Activated T-helper 2 cell treated with anti-CD3 and anti-CD28 coated beads, Interferon-gamma antibody, Interleukin-2, Interleukin-4, amounts not matched to agents 10 μg/mL and 5 μg/mL and 100 μg/mL, durations not matched to agents 14 hours and 24 hours and 36 hours (primary cell): Measurements from ENCODE around the gene CSNK2A1. TPM values are rescaled to one million over a fixed set of nuclear protein-coding genes. Genes with fewer than 3 reads are reported as not detected.
"Not testable (repeated sequence)": the region's sequence is repeated elsewhere in the genome, so short reads cannot be mapped to it uniquely, and the experiment has no call there.

ENCODE experiments used
- DNase-seq: peaks from one replicate; pipeline ENCODE4 v3.0.0; 2021; ENCODE audit warnings: low spot score
- H3K27ac Mint-ChIP-seq: one replicate; pipeline ENCODE4 v1.8.0; 2021; ENCODE audit warnings: mixed read lengths
- H3K27me3 Mint-ChIP-seq: one replicate; pipeline ENCODE4 v1.8.0; 2021; ENCODE audit warnings: low read depth, mixed read lengths
- H3K36me3 Mint-ChIP-seq: one replicate; pipeline ENCODE4 v1.8.0; 2021; ENCODE audit warnings: low read depth, mixed read lengths
- H3K4me1 Mint-ChIP-seq: one replicate; pipeline ENCODE4 v1.8.0; 2021; ENCODE audit warnings: low read depth, mixed read lengths
- H3K4me3 Mint-ChIP-seq: one replicate; pipeline ENCODE4 v1.8.0; 2021; ENCODE audit warnings: low read depth, mild to moderate bottlenecking, moderate library complexity, mixed read lengths
- H3K9me3 Mint-ChIP-seq: one replicate; pipeline ENCODE4 v1.8.0; 2021; ENCODE audit warnings: mixed read lengths
- intact Hi-C: fragments of 100-400 bp; cut with micrococcal nuclease; formaldehyde crosslinking; loops from one replicate; pipeline ENCODE4 v1.15.1; 2023
- total RNA-seq: library from RNA; stranded (reverse); gene quantifications from 2 replicates; pipeline ENCODE4 v1.2.3, GENCODE V29; 2022

CSNK2A1 gene
- total RNA-seq, result 160 and 169 TPM in 2 replicates

- H3K4me3 Mint-ChIP-seq, result peak within 1 kb of the TSS; percentile 92
- peak; percentile 94 for DNase-seq
- H3K9me3 Mint-ChIP-seq, result peaks cover 4% of the 10 kb centered on the region
- H3K36me3 Mint-ChIP-seq, result peaks cover 43% of the 10 kb centered on the region
- H3K27me3 Mint-ChIP-seq, result peaks cover 11% of the 10 kb centered on the region
- peak within 1 kb of the TSS; percentile 94 for H3K27ac Mint-ChIP-seq
- intact Hi-C loops, result loop anchor here (5.0 kb wide), 4 partner anchors 109 to 289 kb away; partner anchors contain the start of genes FAM110A, RBCK1, SRXN1 and ZCCHC3
- H3K4me1 Mint-ChIP-seq, result peaks cover 34% of the 10 kb centered on the region
Measured at GRCh38 chr20:543369-544152, at the start of gene CSNK2A1. TSS of gene CSNK2A1 (minus strand) at chr20:543790. CDS start at chr20:508551, 35,239 bp downstream.

- Mint-ChIP-seq H3K27ac (no peak overlapping the region), H3K9me3 (no peaks in the 10 kb centered on the region), H3K27me3 (peaks cover 7% of the 10 kb centered on the region), H3K4me1 (no peaks in the 10 kb centered on the region), H3K36me3 (no peaks in the 10 kb centered on the region), H3K4me3 (no peak overlapping the region)
- intact Hi-C loops, result no loop called here
- no peak for DNase-seq
Measured at GRCh38 chr20:592506-592905, 48.9 kb upstream of the CSNK2A1 start.

GRCh38 chr20:591941-592340, 48.4 kb upstream of the CSNK2A1 start:
- intact Hi-C loops, result no loop called here
- no peak overlapping the region for H3K4me3 Mint-ChIP-seq

GRCh38 chr20:588932-589672, 45.5 kb upstream of the CSNK2A1 start:
- H3K4me3 Mint-ChIP-seq, result no peak overlapping the region

More at GRCh38 chr20:591941-592340, 48.4 kb upstream of the CSNK2A1 start:
- Mint-ChIP-seq H3K4me1 (no peaks in the 10 kb centered on the region), H3K36me3 (no peaks in the 10 kb centered on the region), H3K27ac (no peak overlapping the region), H3K9me3 (no peaks in the 10 kb centered on the region), H3K27me3 (peaks cover 7% of the 10 kb centered on the region)
- no peak for DNase-seq

DNA sequence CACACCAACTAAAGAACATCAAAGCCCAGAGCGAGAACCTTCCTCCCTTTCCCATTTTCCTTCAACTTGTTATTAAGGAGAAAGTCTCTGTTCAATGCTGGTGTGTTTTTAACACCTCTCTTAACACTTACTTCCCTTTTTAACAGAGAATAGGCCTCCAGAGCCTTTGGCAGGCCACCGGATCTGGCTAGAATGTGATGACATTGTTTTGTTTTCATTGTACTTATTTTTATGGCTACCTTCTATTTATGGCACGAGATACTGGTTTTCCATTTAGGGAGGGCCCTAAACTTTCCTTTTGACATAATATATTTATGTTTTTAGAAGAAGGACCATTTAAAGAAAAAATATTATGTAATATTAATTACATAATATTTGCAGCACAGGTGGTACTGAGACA, 44.9 kb upstream of the CSNK2A1 start:
- no peak for DNase-seq
- intact Hi-C loops, result no loop called here
- Mint-ChIP-seq H3K4me1 (no peaks in the 10 kb centered on the region), H3K4me3 (no peak overlapping the region), H3K27me3 (peaks cover 13% of the 10 kb centered on the region), H3K27ac (no peak overlapping the region), H3K36me3 (no peaks in the 10 kb centered on the region), H3K9me3 (no peaks in the 10 kb centered on the region)

More at GRCh38 chr20:588932-589672, 45.5 kb upstream of the CSNK2A1 start:
- H3K36me3 Mint-ChIP-seq, result no peaks in the 10 kb centered on the region
- H3K9me3 Mint-ChIP-seq, result no peaks in the 10 kb centered on the region
- no peak overlapping the region for H3K27ac Mint-ChIP-seq
- intact Hi-C loops, result no loop called here
- H3K27me3 Mint-ChIP-seq, result peaks cover 13% of the 10 kb centered on the region
- H3K4me1 Mint-ChIP-seq, result no peaks in the 10 kb centered on the region
- no peak for DNase-seq

- no peak overlapping the region for H3K4me3 Mint-ChIP-seq
- intact Hi-C loops, result no loop called here
- DNase-seq, result no peak
- H3K27ac Mint-ChIP-seq, result no peak overlapping the region
- H3K27me3 Mint-ChIP-seq, result peaks cover 10% of the 10 kb centered on the region
- no peaks in the 10 kb centered on the region for H3K9me3 Mint-ChIP-seq
- no peaks in the 10 kb centered on the region for H3K36me3 Mint-ChIP-seq
- H3K4me1 Mint-ChIP-seq, result no peaks in the 10 kb centered on the region
Measured at GRCh38 chr20:584971-585301, 41.3 kb upstream of the CSNK2A1 start.

- Mint-ChIP-seq H3K4me1 (no peaks in the 10 kb centered on the region), H3K4me3 (no peak overlapping the region), H3K9me3 (no peaks in the 10 kb centered on the region), H3K27ac (no peak overlapping the region), H3K27me3 (peaks cover 10% of the 10 kb centered on the region), H3K36me3 (no peaks in the 10 kb centered on the region)
- intact Hi-C loops, result no loop called here
- DNase-seq, result no peak
Measured at GRCh38 chr20:584161-584970, 40.8 kb upstream of the CSNK2A1 start.

- Mint-ChIP-seq H3K36me3 (no peaks in the 10 kb centered on the region), H3K27ac (no peak overlapping the region), H3K4me3 (no peak overlapping the region), H3K9me3 (no peaks in the 10 kb centered on the region), H3K27me3 (peaks cover 7% of the 10 kb centered on the region), H3K4me1 (no peaks in the 10 kb centered on the region)
- intact Hi-C loops, result no loop called here
- DNase-seq, result no peak
Measured at GRCh38 chr20:582204-582603, 38.6 kb upstream of the CSNK2A1 start.

- H3K27me3 Mint-ChIP-seq, intact Hi-C loops, DNase-seq, H3K27ac Mint-ChIP-seq, H3K9me3 Mint-ChIP-seq, H3K36me3 Mint-ChIP-seq, H3K4me3 Mint-ChIP-seq, H3K4me1 Mint-ChIP-seq: not testable (repeated sequence)
Measured at GRCh38 chr20:578940-579690, 35.5 kb upstream of the CSNK2A1 start.

- Mint-ChIP-seq H3K4me1 (no peaks in the 10 kb centered on the region), H3K27me3 (peaks cover 10% of the 10 kb centered on the region), H3K27ac (no peak overlapping the region), H3K4me3 (no peak overlapping the region), H3K36me3 (no peaks in the 10 kb centered on the region), H3K9me3 (no peaks in the 10 kb centered on the region)
- no peak for DNase-seq
- intact Hi-C loops, result no loop called here
Measured at GRCh38 chr20:577167-577791, 33.7 kb upstream of the CSNK2A1 start.

DNA sequence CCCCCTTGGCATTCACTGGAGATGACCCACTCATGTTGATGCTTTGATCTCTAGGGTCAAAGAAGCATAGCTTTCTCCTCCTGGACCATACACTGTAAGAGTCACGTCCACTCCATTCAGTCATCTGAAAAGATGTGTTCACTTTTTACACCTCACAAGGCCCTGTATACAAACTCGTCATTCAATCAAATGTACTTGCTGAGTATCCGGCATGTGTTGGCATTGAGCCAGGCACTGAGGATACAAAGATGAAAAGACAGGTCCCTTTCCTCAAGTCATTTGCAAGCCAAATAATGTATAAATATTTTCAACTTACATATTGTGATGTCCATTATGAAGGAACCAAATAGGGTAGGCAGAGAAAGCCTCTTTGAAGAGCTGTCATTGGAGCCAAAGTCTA, 32.6 kb upstream of the CSNK2A1 start:
- no peak for DNase-seq
- Mint-ChIP-seq H3K27ac (no peak overlapping the region), H3K27me3 (peaks cover 18% of the 10 kb centered on the region), H3K9me3 (no peaks in the 10 kb centered on the region), H3K36me3 (no peaks in the 10 kb centered on the region), H3K4me1 (no peaks in the 10 kb centered on the region), H3K4me3 (no peak overlapping the region)
- intact Hi-C loops, result no loop called here

- Mint-ChIP-seq H3K27ac (no peak overlapping the region), H3K27me3 (peaks cover 18% of the 10 kb centered on the region), H3K9me3 (no peaks in the 10 kb centered on the region), H3K4me3 (no peak overlapping the region), H3K4me1 (no peaks in the 10 kb centered on the region), H3K36me3 (no peaks in the 10 kb centered on the region)
- intact Hi-C loops, result no loop called here
- DNase-seq, result no peak
Measured at GRCh38 chr20:575230-575629, 31.6 kb upstream of the CSNK2A1 start.
